ENCODE results near the gene SIL1.
"Not testable (repeated sequence)": the region's sequence is repeated elsewhere in the genome, so short reads cannot be mapped to it uniquely, and the experiment has no call there.

The SIL1 gene

GRCh38 chr5:139196296-139196956 lies 1.7 kb downstream of the SIL1 start:
- DNase-seq: no peak

- DNase-seq: no peak
Measured at GRCh38 chr5:139194486-139194885, 3.7 kb downstream of the SIL1 start.

GRCh38 chr5:139193928-139194327 lies 4.2 kb downstream of the SIL1 start:
- no peak for DNase-seq

GRCh38 chr5:139192906-139193305 lies 5.3 kb downstream of the SIL1 start:
- not testable (repeated sequence) for DNase-seq

GRCh38 chr5:139191954-139192353 lies 6.2 kb downstream of the SIL1 start:
- not testable (repeated sequence) for DNase-seq

GRCh38 chr5:139190125-139190524 lies 8.0 kb downstream of the SIL1 start:
- no peak for DNase-seq

GRCh38 chr5:139188558-139189270 lies 9.5 kb downstream of the SIL1 start:
- DNase-seq: no peak

- no peak for DNase-seq
Measured at GRCh38 chr5:139186752-139187326, 11.3 kb downstream of the SIL1 start.

GRCh38 chr5:139186261-139186660 lies 11.9 kb downstream of the SIL1 start:
- no peak for DNase-seq

- no peak for DNase-seq
Measured at GRCh38 chr5:139185589-139185988, 12.6 kb downstream of the SIL1 start.

- DNase-seq: no peak
Measured at GRCh38 chr5:139183502-139183901, 14.7 kb downstream of the SIL1 start.

- DNase-seq: no peak
Measured at GRCh38 chr5:139182528-139183296, 15.5 kb downstream of the SIL1 start.

- DNase-seq: no peak
Measured at GRCh38 chr5:139181835-139182452, 16.2 kb downstream of the SIL1 start.

GRCh38 chr5:139181322-139181730 lies 16.8 kb downstream of the SIL1 start:
- DNase-seq: no peak

- DNase-seq: no peak
Measured at GRCh38 chr5:139180850-139181249, 17.3 kb downstream of the SIL1 start.

- DNase-seq: not testable (repeated sequence)
Measured at GRCh38 chr5:139179778-139180513, 18.2 kb downstream of the SIL1 start.

GRCh38 chr5:139178935-139179334 lies 19.2 kb downstream of the SIL1 start:
- no peak for DNase-seq

- DNase-seq: no peak
Measured at GRCh38 chr5:139178589-139178917, 19.6 kb downstream of the SIL1 start.

GRCh38 chr5:139177809-139178588 lies 20.2 kb downstream of the SIL1 start:
- peak in 1 of 2 donors; percentile 17 for DNase-seq

GRCh38 chr5:139177281-139177680 lies 20.9 kb downstream of the SIL1 start:
- not testable (repeated sequence) for DNase-seq

- not testable (repeated sequence) for DNase-seq
Measured at GRCh38 chr5:139174382-139174781, 23.8 kb downstream of the SIL1 start.

All from CD4-positive, alpha-beta T cell treated with Interleukin-1 beta for 1 hour (primary cell).